ENCODE results near the gene FER.

The FER gene

DNA sequence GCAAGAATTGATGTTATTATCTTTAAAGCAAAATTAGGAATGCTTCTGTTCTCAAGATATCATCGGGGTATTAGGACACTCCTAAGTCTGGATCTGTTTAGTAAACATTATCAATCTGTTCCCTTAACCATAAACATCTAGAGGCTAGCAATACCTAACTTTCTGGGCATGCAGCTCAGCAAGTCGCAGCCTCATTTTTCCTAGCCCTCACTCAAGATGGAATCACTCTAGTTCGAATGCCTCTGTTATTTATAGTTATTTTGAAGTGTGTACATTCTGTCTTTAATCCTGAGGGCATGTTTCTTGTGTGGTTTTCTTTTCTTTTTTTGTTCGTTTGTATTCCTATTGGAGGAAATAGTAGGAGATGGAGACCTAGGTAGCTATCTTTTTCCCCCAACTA lies 66.9 kb downstream of the FER start:
- H3K4me2 ChIP-seq (ENCODE audit: low read depth, low read length, poor library complexity, severe bottlenecking), result no peak overlapping the region
- H2AFZ ChIP-seq (ENCODE audit: low read depth, low read length, severe bottlenecking), result no peak overlapping the region
- H3K36me3 ChIP-seq (ENCODE audit: low read length), result 0 out of 2 replicates have a peak, but pooled peaks cover 4% of the 10 kb centered on the region
- no peak for TF ChIP-seq EZH2phosphoT487 (conservative IDR thresholded peaks at IDR 0.05; ENCODE audit: low read length)
- TF ChIP-seq, protein P1, sequence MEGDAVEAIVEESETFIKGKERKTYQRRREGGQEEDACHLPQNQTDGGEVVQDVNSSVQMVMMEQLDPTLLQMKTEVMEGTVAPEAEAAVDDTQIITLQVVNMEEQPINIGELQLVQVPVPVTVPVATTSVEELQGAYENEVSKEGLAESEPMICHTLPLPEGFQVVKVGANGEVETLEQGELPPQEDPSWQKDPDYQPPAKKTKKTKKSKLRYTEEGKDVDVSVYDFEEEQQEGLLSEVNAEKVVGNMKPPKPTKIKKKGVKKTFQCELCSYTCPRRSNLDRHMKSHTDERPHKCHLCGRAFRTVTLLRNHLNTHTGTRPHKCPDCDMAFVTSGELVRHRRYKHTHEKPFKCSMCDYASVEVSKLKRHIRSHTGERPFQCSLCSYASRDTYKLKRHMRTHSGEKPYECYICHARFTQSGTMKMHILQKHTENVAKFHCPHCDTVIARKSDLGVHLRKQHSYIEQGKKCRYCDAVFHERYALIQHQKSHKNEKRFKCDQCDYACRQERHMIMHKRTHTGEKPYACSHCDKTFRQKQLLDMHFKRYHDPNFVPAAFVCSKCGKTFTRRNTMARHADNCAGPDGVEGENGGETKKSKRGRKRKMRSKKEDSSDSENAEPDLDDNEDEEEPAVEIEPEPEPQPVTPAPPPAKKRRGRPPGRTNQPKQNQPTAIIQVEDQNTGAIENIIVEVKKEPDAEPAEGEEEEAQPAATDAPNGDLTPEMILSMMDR (IDR thresholded peaks at IDR 0.05; ENCODE audit: insufficient read depth, low read length, poor library complexity, severe bottlenecking), result no peak
- H3F3A ChIP-seq (ENCODE audit: insufficient read depth), result no peaks in the 10 kb centered on the region
- H3K9ac ChIP-seq (ENCODE audit: low read length), result no peak overlapping the region
- no peaks in the 10 kb centered on the region for H3K79me2 ChIP-seq (ENCODE audit: insufficient read depth, low read length)
- H3K27me3 ChIP-seq (ENCODE audit: low read length), result no peaks in the 10 kb centered on the region
- H3K4me3 ChIP-seq (ENCODE audit: insufficient read depth, low read length, poor library complexity, severe bottlenecking), result no peak overlapping the region
- H3K9me3 ChIP-seq (ENCODE audit: insufficient read depth, low read length), result no peaks in the 10 kb centered on the region
- no peaks in the 10 kb centered on the region for H3K9me2 ChIP-seq (replicated peaks; ENCODE audit: insufficient read depth, low read length)
- no peaks in the 10 kb centered on the region; the same call in 1 of the 2 replicates for H4K20me1 ChIP-seq (ENCODE audit: low read depth, low read length)
- H3K27ac ChIP-seq (ENCODE audit: low read depth, low read length), result no peak overlapping the region

DNA sequence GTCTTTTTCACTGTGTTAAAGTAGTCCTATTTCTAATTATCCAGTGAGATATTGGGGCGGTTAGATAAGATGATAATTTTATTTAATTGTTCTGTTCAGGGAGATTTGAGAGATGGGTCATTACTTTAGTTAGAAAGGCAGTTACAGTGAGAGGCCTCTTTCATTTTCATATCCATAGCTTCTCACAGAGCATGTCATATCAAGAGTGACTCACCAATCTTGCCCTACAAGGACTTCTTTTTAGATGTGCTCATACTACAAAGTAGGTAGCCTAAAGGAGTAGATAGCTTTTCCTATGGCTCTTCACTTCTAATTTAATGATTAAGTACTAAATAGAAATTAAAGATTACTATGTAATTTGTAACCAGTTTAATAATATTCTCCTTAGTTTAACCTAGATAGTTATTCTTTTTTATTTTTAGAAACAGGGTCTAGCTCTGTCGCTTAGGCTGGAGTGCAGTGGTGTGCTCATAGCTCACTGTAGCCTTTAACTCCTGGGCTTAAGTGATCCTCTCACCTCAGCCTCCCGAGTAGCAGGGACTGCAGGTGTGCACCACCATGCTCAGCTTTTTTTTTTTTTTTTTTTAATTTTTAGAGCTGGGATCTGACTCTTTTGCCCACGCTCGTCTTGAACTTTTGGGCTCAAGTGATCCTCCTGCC lies 71.0 kb downstream of the FER start:
- no peak overlapping the region for H2AFZ ChIP-seq (ENCODE audit: low read depth, low read length, severe bottlenecking)
- H3K4me3 ChIP-seq (ENCODE audit: insufficient read depth, low read length, poor library complexity, severe bottlenecking), result no peak overlapping the region
- H3K36me3 ChIP-seq (ENCODE audit: low read length), result no peaks in the 10 kb centered on the region
- no peaks in the 10 kb centered on the region for H4K20me1 ChIP-seq (ENCODE audit: low read depth, low read length)
- H3K4me2 ChIP-seq (ENCODE audit: low read depth, low read length, poor library complexity, severe bottlenecking), result no peak overlapping the region
- no peak for TF ChIP-seq EZH2phosphoT487 (conservative IDR thresholded peaks at IDR 0.05; ENCODE audit: low read length)
- TF ChIP-seq, protein P1 (IDR thresholded peaks at IDR 0.05; ENCODE audit: insufficient read depth, low read length, poor library complexity, severe bottlenecking), result no peak
- H3K9ac ChIP-seq (ENCODE audit: low read length), result no peak overlapping the region
- H3K27ac ChIP-seq (ENCODE audit: low read depth, low read length), result no peak overlapping the region
- H3K9me2 ChIP-seq (replicated peaks; ENCODE audit: insufficient read depth, low read length), result no peaks in the 10 kb centered on the region
- no peaks in the 10 kb centered on the region for H3K9me3 ChIP-seq (ENCODE audit: insufficient read depth, low read length)
- no peaks in the 10 kb centered on the region for H3K27me3 ChIP-seq (ENCODE audit: low read length)
- no peaks in the 10 kb centered on the region for H3K79me2 ChIP-seq (ENCODE audit: insufficient read depth, low read length)
- no peaks in the 10 kb centered on the region for H3F3A ChIP-seq (ENCODE audit: insufficient read depth)

DNA sequence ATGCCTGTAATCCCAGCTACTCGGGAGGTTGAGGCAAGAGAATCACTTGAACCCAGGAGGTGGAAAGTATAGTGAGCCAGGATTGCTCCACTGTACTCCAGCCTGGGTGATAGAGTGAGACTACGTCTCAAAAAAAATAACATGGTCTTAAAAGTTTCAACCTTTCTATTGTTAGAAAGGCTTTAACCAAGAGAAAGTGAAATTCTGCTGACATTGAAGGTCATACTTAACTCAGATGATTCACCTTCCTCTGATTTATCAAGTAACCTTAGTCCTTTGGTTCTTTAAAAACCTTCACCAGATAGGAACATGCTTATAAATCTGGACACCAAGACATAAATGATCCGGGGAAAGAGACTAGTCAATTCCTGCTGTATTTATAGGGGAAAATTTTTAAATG lies 73.3 kb downstream of the FER start:
- no peak overlapping the region for H3K9ac ChIP-seq (ENCODE audit: low read length)
- no peak overlapping the region for H3K27ac ChIP-seq (ENCODE audit: low read depth, low read length)
- H3K9me2 ChIP-seq (replicated peaks; ENCODE audit: insufficient read depth, low read length), result no peaks in the 10 kb centered on the region
- no peaks in the 10 kb centered on the region for H3K79me2 ChIP-seq (ENCODE audit: insufficient read depth, low read length)
- H3K36me3 ChIP-seq (ENCODE audit: low read length), result no peaks in the 10 kb centered on the region
- no peak overlapping the region for H3K4me3 ChIP-seq (ENCODE audit: insufficient read depth, low read length, poor library complexity, severe bottlenecking)
- no peaks in the 10 kb centered on the region for H3K9me3 ChIP-seq (ENCODE audit: insufficient read depth, low read length)
- no peaks in the 10 kb centered on the region for H3K27me3 ChIP-seq (ENCODE audit: low read length)
- no peaks in the 10 kb centered on the region for H3F3A ChIP-seq (ENCODE audit: insufficient read depth)
- H3K4me2 ChIP-seq (ENCODE audit: low read depth, low read length, poor library complexity, severe bottlenecking), result no peak overlapping the region
- H4K20me1 ChIP-seq (ENCODE audit: low read depth, low read length), result no peaks in the 10 kb centered on the region
- no peak for TF ChIP-seq EZH2phosphoT487 (conservative IDR thresholded peaks at IDR 0.05; ENCODE audit: low read length)
- TF ChIP-seq, protein P1 (IDR thresholded peaks at IDR 0.05; ENCODE audit: insufficient read depth, low read length, poor library complexity, severe bottlenecking), result no peak
- no peak overlapping the region for H2AFZ ChIP-seq (ENCODE audit: low read depth, low read length, severe bottlenecking)

Data from SU-DHL-6 (cell line).